HG03432 (cell line): ENCODE measurements around the gene AATF.

Experiments used
- ATAC-seq: cut with Tn5 transposase; IDR thresholded peaks from one replicate; pipeline ENCODE4 v1.9.1; 2021; ENCODE audit warnings: mild to moderate bottlenecking, moderate library complexity; ENCODE audit not compliant: unreplicated experiment

The AATF gene

DNA sequence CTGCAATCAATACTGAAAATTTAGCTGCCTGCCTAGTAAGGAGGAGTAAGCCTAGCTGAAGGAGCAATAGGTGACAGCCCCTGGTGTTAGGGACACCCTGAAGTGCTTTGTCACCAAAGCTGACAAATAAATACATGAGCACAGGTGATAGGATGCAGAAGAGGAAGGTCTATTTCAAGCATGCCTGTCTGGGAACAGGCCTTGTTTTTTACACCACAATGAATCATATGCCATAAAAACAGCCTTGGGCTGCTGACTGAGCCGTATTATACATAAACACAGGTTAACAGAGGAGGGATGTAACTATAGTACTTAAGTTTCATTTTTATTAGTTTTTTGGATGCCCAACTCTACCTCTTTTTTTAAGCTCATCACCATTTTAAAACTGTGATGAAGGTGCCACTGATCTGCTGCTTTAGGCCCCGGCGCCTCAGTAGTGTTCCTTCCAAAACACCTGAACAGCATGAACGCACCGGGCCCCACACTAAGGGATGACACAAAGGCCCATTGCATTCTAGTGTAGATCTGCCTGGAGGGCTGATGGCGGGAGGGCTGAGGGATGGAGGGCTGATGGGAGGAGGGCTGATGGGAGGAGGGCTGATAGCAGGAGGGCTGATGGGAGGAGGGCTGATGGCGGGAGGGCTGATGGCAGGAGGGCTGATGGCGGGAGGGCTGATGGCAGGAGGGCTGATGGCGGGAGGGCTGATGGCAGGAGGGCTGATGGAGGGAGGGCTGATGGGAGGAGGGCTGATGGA lies 150.3 kb downstream of the AATF start:
- no peak for ATAC-seq

DNA sequence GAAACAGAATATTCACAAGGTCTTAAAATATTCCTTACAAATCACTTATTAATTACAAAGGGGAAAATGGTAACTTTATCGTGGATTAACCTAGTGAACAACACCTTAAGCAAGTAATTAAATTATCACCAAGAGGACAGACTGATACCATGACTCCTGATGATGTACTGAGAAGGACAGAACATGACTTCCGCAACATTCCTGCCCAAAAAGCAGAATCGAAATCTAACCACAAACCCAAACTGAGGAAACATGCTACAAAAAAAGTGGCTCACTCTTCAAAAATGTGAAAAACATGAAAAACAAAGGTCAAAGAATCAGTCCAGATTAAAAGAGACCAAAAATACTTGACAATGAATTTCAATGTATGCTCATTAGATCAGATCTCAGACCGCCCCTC lies 151.5 kb downstream of the AATF start:
- ATAC-seq, result no peak

- no peak for ATAC-seq
Measured at GRCh38 chr17:37101306-37101705, 152.6 kb downstream of the AATF start.

DNA sequence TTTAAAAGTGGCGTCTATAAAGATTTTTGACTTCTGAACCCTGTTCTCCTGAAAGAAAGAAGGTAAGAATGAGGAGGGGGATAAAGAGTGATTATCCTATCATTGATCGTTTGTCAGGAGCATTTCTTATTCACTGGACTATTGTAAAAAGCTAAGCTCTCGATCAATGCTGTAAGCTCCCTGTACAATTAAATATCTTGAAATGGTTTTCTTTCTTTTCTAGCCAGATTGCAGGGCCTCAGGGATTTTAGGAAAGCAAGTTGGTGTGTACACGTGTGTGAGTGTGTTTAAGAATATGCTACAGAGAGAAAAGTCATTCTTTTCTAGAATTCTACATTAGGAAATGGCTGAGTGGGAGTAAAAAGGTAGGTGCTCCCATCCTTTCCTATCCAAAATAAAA lies 154.5 kb downstream of the AATF start:
- no peak for ATAC-seq

DNA sequence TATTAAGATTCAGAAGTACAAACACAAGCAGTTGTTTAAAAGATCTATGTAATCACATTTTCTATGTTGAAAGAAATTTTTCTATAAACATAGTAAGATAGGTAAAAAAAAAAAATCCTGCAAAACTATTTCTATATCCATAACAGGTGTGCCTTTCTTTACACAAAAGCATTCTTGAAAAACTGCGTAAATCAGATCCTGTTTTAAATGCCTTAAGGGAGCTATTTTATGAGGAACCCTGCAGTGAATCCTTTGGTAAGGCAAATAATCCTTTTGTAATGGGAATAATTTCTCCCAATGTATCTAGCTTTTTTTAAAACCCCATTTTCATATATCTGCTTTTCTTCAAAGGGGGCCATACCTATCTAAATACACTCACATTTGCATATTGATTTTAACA lies 157.3 kb downstream of the AATF start:
- no peak for ATAC-seq
